Fibroblast of lung (primary cell): ENCODE data around the gene TIMM21.

ENCODE experiments used
- CTCF ChIP-seq, 2 donors: IDR thresholded peaks in 1 of 2; conservative IDR thresholded peaks in 1 of 2; 1 replicate in 1 of 2; 2 replicates in 1 of 2; pipeline ENCODE4 v1.5.1; 2011 to 2012; ENCODE audit warnings: low read length in 2 of 2, control low read depth in 1 of 2, inconsistent platforms in 1 of 2, low read depth in 1 of 2, mild to moderate bottlenecking in 1 of 2
- EZH2 ChIP-seq: IDR thresholded peaks from 2 replicates; pipeline ENCODE4 v1.5.1; 2012; ENCODE audit warnings: low read length, control low read depth, mild to moderate bottlenecking; ENCODE audit errors: missing control alignments

DNA sequence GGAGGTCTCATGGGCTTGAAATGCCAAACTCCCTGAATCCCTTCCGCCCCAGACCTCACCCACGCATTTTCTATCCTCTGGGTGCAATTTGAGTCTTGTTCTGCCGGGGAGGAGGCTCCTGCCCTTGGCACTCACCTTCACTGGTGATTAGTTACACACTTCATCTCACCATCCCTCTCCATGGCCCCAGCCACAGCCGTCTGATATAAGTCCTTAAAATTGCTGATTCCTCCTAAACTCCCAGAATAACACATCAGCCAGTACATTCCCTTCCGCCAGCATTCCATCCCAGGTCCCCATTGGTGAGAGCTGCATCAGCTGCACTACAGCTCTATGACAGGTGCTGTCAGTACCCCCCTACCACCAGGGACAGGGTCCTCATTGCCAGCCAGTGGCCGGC is 3.9 kb downstream of the TIMM21 start:
- TF ChIP-seq CTCF (conservative IDR thresholded peaks at IDR 0.05 in 1 of 2, IDR thresholded peaks at IDR 0.05 in 1 of 2; ENCODE audit: low read depth in 1 of 2, low read length in 2 of 2) (no peak), EZH2 (no peak)
